NCI-H146 (cell line): Measurements from ENCODE around the gene ZBTB24.
"Not testable (repeated sequence)": the region's sequence is repeated elsewhere in the genome, so short reads cannot be mapped to it uniquely, and the experiment has no call there.

Experiments
- DNase-seq: peaks from one replicate; lab custom pipeline; 2025; lab: John Stamatoyannopoulos, UW

The ZBTB24 gene

DNA sequence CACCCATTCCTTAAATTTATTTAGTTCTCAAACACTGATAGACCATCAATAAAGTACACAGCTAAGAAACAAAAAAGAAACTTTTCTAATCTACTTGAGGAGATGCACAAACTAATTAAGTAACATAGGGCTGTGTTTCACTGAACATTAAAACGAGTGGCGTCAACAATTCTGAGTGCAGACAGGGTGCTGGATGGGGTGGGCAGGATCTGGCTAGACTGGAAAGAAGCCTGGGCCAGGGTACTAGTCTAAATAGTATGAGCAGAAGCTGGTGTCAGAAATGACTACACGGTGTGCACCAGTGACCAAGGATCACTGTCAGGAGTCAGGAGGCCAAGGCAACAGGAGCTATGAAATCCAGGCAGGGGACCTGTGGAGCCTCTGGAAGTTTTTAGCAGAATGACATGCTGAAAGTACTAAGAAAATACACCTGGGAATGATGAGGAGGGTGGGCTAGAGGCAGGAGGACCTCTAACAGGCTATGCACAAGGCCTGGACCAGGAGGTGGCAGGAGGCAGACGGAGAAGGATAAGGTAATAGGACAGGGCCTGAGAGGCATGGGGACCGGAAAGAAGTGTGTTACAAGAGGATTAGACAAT is 13.3 kb downstream of the ZBTB24 start:
- DNase-seq = no peak

DNA sequence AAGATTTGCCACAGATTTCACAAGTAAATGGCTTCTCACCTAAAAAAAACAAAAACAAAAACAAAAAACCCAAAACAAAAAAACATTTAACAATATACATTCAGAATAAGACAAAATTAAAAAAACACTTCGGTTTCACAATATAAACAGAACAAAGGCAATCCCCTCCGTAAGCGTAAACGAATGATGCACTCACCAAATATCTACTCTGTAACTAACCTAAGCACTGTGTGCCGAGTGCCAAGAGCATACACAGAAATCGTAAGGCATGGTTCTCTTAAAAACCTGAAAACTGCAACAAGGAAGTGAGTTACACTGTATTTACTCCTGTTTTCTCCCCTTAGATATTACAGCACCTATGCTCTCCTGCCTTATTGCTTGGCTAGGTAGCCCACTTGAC is 15.3 kb downstream of the ZBTB24 start:
- DNase-seq = no peak

DNA sequence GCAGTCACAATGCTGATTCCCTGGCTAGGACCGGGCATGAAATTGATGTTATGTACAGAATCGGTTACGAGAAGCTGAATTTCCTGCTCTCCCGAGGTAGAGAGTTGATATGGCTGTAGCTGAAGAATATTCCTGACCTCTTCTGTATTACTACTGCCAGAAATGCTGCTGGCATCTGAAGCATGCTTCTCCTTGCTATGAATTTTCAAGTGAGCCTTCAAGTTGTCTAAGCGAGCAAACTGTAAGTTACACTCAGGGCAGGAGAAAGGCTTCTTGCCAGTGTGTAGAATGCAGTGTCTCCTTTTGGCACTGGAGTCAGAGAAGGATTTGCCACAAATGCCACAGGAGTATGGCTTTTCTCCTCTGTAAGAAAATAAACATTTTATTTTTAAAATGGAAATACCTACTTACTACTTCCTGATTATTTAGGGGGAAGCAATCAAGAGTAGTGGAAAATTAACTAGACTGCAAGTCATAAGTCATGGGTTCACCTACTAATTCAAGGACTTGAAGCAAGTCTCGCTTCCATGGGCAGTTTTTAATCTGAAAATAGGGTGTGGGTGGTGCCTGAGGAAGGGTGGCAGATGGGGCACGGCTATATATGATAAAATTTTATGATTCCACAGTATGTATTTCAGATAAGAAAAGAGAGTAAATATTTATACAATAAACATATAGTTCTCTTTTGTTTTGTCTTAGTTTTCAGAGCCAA is 16.7 kb downstream of the ZBTB24 start:
- DNase-seq = no peak

DNA sequence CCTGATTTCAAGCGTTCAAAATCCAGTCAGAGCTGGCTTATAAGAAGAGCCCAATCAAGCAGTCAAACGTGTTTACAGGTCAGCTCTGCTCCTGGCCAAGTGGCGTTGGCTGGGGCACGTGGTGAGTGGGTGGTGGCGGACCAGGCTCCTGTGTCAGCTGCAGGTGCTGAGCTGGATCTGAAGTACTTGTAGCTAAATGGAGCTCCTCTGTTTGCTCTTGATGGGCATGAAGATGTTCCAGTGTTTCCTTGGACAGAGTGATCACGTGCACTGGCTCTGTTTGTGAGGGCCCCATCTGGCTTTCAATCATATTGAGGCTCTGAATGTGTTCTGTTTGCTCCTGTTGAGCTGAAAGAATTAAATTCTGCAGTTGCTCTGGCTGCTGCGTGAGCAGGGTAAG is 17.2 kb downstream of the ZBTB24 start:
- peak; percentile 28 for DNase-seq

GRCh38 chr6:109461733-109462526 is 21.1 kb downstream of the ZBTB24 start:
- DNase-seq = no peak

DNA sequence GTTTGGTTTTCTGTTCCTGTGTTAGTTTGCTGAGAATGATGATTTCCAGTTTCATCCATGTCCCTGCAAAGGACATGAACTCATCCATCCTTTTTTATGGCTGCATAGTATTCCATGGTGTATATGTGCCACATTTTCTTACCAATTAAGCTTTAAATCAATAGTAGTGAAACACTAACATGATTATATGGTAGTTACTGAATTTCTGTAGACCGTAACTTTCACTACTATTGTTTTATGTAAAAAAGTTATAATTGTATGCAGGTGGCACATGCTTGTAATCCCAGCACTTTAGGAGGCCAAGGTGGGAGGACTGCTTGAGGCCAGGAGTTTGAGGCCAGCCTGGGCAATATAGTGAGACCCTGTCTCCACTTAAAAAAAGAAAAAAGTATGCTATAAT is 21.8 kb downstream of the ZBTB24 start:
- DNase-seq = not testable (repeated sequence)

DNA sequence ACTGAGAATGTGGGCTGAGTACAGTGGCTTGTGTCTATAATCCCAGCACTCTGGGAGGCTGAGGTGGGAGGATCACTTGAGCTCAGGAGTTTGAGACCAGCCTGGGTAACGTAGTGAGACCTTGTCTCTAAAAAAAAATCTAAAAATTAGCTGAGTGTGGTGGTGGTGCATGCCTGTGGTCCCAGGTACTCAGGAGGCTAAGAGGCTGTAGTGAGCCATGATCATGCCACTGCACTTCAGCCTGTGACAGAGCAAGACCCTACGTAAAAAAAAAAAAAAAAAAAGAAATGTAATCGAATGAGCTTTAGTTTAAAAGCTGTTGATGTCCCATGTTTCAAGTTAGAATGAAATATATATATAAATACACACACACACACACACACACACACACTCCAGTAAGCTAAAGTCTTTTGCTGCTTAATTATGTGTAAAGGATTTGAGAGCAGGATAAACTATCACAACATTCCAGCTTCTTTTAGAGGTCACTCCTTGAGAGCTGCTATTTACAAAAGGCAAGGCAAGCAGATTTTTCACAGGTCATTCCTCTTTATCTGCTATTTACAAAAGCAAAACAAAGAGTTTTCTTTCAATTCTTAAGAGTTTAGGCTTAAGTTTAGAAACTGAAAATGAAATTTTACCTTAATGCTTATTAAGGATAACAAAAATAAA is 22.7 kb downstream of the ZBTB24 start:
- DNase-seq = no peak

DNA sequence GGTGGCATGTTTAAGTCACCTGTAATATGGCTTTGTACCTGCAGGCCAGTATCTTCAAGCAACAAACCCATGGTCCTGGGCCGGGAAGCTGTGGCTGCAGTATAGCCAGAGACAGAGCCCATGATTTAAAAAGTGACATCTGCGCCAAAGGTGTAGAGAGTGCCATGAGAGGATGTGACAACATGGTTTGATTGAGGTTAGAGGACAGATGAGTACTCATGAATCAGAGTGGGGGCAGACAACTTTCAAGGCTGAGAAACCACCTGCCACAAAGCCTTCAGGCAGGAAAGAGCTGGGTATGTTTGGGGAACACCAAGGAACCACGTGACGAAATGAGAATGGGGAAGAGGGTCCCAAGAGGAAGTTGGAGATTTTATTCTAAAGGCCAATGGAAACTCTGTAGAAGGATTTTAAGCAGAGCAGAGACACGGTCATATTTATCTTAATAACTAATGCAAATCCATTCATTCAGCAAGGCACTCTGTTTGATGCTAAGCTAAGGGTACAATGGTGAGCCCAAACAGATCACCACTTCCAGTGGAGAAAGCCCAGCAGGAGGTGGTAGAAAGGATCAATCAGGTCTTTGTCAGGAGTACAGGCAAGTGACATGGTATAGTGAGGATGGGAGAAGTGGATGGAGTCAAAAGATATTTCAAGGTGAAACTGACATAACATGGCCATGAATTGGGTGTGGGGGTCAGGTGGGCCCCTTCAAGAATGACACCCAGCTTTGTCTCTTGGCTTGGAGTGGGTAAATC is 24.1 kb downstream of the ZBTB24 start:
- DNase-seq = peak; percentile 78

- DNase-seq = no peak
Observed at GRCh38 chr6:109457562-109457996, 25.4 kb downstream of the ZBTB24 start.

GRCh38 chr6:109456710-109457561 is 26.1 kb downstream of the ZBTB24 start:
- DNase-seq = no peak

GRCh38 chr6:109456111-109456583 is 26.9 kb downstream of the ZBTB24 start:
- no peak for DNase-seq

DNA sequence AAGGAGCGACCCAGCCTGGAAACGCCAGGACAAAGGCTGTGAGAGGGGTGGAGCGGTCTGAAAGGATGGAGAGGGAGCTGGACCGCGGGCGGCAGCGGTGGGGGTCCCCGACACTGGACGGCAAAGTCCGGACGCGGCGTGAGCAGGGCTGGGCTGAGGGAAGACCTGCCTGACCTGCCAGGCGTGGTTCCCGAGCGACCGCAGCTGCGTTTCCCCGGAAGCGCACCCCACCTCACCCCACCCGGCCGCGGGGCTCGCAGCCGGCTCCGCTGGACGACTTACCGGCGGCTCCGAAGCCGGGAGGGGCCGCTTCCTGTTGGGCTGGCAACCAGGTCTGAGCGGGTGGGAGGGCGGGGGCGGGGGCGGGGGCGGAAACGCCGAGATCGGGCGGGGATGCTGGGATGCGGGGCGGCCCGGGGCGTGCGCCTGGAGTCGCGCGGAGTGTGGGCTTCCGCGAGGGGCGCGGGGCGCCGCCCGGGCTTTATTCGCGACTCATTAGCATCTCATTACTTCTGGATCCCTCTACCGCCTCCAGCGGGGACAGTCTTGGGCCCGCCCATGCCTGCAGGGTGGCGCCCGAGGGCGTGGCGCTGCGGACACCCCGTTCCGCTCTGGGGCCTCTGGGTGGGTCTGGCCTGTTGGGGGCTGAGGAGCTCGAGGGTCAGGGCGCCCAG is 27.4 kb downstream of the ZBTB24 start, which contains the start of gene MICAL1:
MICAL1 (minus strand) TSS at position 336 of the 674 bp plus-strand sequence. CDS start 1,576 bp downstream, outside the sequence.
- peak; percentile 86 for DNase-seq

- peak; percentile 68 for DNase-seq
Observed at GRCh38 chr6:109454496-109455436, 28.3 kb downstream of the ZBTB24 start.

DNA sequence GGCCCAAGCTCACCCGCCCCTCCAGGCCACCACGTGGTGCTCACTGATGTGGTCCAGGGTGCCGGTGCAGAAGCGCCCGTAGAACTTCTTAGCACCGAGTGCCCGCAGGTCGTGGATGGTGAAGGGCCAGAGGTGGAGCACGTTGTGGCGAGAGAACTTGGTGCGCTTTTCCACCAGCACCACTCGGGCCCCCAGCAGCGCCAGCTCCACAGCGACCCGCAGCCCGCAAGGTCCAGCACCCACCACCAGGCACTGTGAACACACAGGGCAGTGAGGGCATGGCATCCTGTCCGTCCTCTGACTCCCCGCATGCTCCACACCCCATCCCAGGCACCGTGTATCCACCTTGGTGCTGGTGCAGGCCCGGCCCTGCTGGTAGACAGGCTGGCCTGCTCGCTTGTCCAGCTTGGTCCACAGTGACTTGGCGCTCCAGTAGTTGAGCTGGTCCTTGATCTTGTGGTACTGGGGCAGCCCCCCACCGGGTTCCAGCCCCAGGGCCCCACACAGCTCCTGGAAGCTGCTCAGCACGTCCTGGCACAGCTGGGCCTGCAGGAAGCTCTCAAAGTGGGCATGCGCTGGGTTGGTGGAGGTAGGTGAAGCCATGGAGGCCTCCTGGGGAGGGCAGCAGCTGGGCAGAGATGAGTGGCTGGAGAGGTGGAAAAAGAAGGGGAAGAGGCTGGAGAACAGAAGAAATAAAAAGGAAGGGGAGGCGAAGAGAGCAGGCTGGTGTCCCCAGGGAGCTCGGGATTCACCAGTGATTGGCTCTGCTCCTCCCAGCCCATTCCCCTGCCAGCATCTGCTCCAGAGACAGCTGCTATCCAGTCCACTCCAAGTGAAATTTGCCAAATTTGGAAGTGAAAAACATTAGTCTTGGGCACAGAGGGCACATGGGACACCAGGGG is 29.2 kb downstream of the ZBTB24 start:
- no peak for DNase-seq

GRCh38 chr6:109453156-109453555 is 29.9 kb downstream of the ZBTB24 start:
- DNase-seq = no peak

DNA sequence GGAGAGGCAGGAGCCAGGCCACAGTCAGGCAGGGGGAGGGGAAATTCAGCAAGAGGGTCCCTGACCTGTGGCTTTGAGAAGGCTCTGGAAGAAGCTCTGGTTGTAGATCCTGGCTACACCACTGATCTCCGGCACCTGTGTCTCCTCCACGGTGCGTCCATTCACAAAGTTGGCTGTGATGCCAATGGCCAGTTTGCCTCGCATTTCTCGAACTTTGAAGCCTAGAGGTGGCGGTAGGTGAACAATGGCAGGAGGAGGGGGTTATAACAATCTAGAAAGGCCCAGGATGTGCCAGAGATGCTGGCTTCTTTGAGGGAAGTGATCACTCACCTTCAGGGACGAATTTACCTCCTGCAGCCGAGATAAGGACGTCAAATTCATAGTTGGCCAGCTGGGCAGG is 30.8 kb downstream of the ZBTB24 start:
- DNase-seq = no peak

DNA sequence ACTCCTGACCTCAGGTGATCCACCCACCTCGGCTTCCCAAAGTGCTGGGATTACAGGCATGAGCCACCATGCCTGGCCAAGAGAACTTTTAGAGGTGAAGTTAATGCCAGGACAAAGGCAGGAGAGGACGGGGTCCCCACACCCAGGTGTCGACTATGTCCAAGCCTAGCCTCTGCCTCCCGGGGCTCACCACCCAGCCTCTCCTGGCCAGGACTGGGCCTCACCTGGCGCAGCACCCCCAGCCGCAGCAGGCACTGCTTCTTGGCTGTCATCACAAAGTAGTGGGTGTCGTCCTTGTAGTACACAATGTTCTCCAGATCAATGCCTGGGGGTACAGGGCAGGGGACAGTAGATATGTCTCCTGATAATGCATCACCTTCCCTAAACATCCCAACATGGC is 31.6 kb downstream of the ZBTB24 start:
- no peak for DNase-seq

- no peak for DNase-seq
Observed at GRCh38 chr6:109450801-109451200, 32.2 kb downstream of the ZBTB24 start.
